Heart right ventricle (tissue), 16 donors: ENCODE data around the gene PDE11A. TPM values are rescaled to one million over a fixed set of nuclear protein-coding genes. Genes with fewer than 3 reads are reported as not detected.

Source experiments
- ATAC-seq, 8 donors: fragments of 200-7000 bp; cut with Tn5 transposase; one replicate each; pipeline ENCODE4 v1.9.1; 2020; ENCODE audit warnings: mild to moderate bottlenecking in 8 of 8, moderate library complexity in 8 of 8, moderate number of reproducible peaks in 1 of 8
- DNase-seq, 2 donors: peaks; one replicate each; pipeline ENCODE4 v3.0.0-alpha.2; 2020
- H3K27ac ChIP-seq, 10 donors: fragments of 200-600 bp; sonication (generic) in 2 of 10; one replicate each; pipeline versions ENCODE4 v1.5.0 to v1.8.0; 2020 to 2022; ENCODE audit warnings: mild to moderate bottlenecking in 3 of 10
- H3K27me3 ChIP-seq, 7 donors: fragments of 200-600 bp; one replicate each; pipeline ENCODE4 v1.8.0; 2021 to 2022; ENCODE audit warnings: mild to moderate bottlenecking in 2 of 7
- H3K36me3 ChIP-seq, 9 donors: fragments of 200-600 bp; sonication (generic) in 1 of 9; one replicate each; pipeline versions ENCODE4 v1.5.0 to v1.8.0; 2020 to 2022; ENCODE audit warnings: mild to moderate bottlenecking in 2 of 9
- H3K4me1 ChIP-seq, 9 donors: fragments of 200-600 bp; sonication (generic) in 1 of 9; one replicate each; pipeline versions ENCODE4 v1.5.0 to v1.8.0; 2020 to 2022; ENCODE audit warnings: mild to moderate bottlenecking in 4 of 9
- H3K4me3 ChIP-seq, 10 donors: fragments of 200-600 bp; sonication (generic) in 2 of 10; one replicate each; pipeline versions ENCODE4 v1.5.0 to v1.8.0; 2020 to 2022; ENCODE audit warnings: mild to moderate bottlenecking in 7 of 10, moderate library complexity in 2 of 10
- H3K9me3 ChIP-seq, 11 donors: fragments of 200-600 bp in 10 of 11; sonication (generic) in 2 of 11; one replicate each; pipeline versions ENCODE4 v1.5.0 to v1.8.0; 2013 to 2022; ENCODE audit warnings: mild to moderate bottlenecking in 2 of 11, control low read depth in 1 of 11, moderate library complexity in 1 of 11
- WGBS, 2 donors: extraction: QIAGEN DNeasy Blood & Tissue Kit; methylation state at CpG; one replicate each; pipeline ENCODE4 v1.1.7; 2013; ENCODE audit warnings: inconsistent platforms in 1 of 2; 5-methylcytosine and 5-hydroxymethylcytosine counted together
- intact Hi-C, 10 donors: fragments of 100-400 bp; cut with DNase I; formaldehyde crosslinking; loops; one replicate each; pipeline versions ENCODE4 v1.11.1 to v1.14.2; 2022
- polyA plus RNA-seq, 2 donors: library from polyadenylated mRNA; stranded (reverse); fragments of 200-250 nt; gene quantifications; one replicate each; pipeline ENCODE4 v1.2.3, GENCODE V29; 2013
- total RNA-seq, 10 donors: library from RNA; stranded (reverse); fragmentation: NEBNext Ultra II Directional in 3 of 10; extraction: Animal tissue kit (Norgen Biotek cat#: 25700) in 3 of 10; gene quantifications; one replicate each; pipeline versions ENCODE4 v1.2.1 to v1.2.4, GENCODE V29; 2021 to 2023
- TF ChIP-seq, protein P1 (sequence below), 9 donors: fragments of 200-600 bp; sonication (generic) in 2 of 9; IDR thresholded peaks; one replicate each; pipeline versions ENCODE4 v1.5.0 to v1.8.0; 2021 to 2022; ENCODE audit warnings: antibody characterized with exemption in 9 of 9, mild to moderate bottlenecking in 5 of 9, moderate library complexity in 1 of 9
- donor health status: Arrhythmogenic right ventricular cardiomyopathy.
- donor health status: ischemic (EF 13 %, LVEDD 7.1; RV severe dilation, severe dysfunction).
- donor health status: healthy with polysubstance abuse.
- donor health status: DM: no; HTN: yes; CAD: no.
- donor health status: DM: no; HTN: no; CAD: no.
- donor health status: ischemic (EF 25% LVEDD 6.9; RV normal size, moderate dysfunction).
- donor health status: ischemic (EF 25% LVEDD 5.7; RV mildly dilated, moderate dysfunction).
- donor health status: healthy.
- donor health status: DM: yes; HTN: yes; CAD: no.
- donor health status: Ischemic cardiomyopathy.
- donor health status: ischemic (EF 35%, LVEDD 5.7; RV mildly dilated, moderate dysfunction).
- donor health status: nonischemic (EF 11% LVEDD 7.7; RV severe dilation, severe dysfunction).
- donor health status: DM: yes; HTN: yes; CAD: no.
- donor health status: PGD.
- donor health status: ischemic (EF 29% LVEDD 5.4; RV normal size, mild dysfunction).
- donor health status: nonischemic (EF 23%, LVEDD 6.1; RV moderate dilation, normal function).

The PDE11A gene
- total and polyA plus RNA-seq, 12 donors = 0.12 to 6.4 (median 1.1) TPM

GRCh38 chr2:177818412-177818811 is 254.2 kb downstream of the PDE11A start:
- WGBS, 2 donors = 67 to 69% methylated on average over 1 of the region's 1 CpG
- intact Hi-C loops = no loop called here
- no peak for DNase-seq

GRCh38 chr2:177817300-177817699 is 255.3 kb downstream of the PDE11A start:
- 71 to 86% methylated on average over 4 of the region's 4 CpGs for WGBS, 2 donors
- Histone ChIP-seq H3K27me3 (no peaks in the 10 kb centered on the region), H3K27ac (no peak overlapping the region), H3K4me1 (no peaks in the 10 kb centered on the region), H3K4me3 (no peak overlapping the region), H3K9me3 (peaks cover 0 to 3% (median 0%) of the 10 kb centered on the region in 11 donors), H3K36me3 (no peaks in the 10 kb centered on the region)
- ATAC-seq (no peak), DNase-seq (no peak)
- intact Hi-C loops = no loop called here
- TF ChIP-seq, protein P1, sequence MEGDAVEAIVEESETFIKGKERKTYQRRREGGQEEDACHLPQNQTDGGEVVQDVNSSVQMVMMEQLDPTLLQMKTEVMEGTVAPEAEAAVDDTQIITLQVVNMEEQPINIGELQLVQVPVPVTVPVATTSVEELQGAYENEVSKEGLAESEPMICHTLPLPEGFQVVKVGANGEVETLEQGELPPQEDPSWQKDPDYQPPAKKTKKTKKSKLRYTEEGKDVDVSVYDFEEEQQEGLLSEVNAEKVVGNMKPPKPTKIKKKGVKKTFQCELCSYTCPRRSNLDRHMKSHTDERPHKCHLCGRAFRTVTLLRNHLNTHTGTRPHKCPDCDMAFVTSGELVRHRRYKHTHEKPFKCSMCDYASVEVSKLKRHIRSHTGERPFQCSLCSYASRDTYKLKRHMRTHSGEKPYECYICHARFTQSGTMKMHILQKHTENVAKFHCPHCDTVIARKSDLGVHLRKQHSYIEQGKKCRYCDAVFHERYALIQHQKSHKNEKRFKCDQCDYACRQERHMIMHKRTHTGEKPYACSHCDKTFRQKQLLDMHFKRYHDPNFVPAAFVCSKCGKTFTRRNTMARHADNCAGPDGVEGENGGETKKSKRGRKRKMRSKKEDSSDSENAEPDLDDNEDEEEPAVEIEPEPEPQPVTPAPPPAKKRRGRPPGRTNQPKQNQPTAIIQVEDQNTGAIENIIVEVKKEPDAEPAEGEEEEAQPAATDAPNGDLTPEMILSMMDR (IDR thresholded peaks at IDR 0.05) = no peak

More at GRCh38 chr2:177818412-177818811, 254.2 kb downstream of the PDE11A start:
- Histone ChIP-seq H3K27ac (no peak overlapping the region), H3K36me3 (no peaks in the 10 kb centered on the region), H3K4me3 (no peak overlapping the region), H3K4me1 (no peaks in the 10 kb centered on the region), H3K9me3 (peaks cover 0 to 3% (median 0%) of the 10 kb centered on the region in 11 donors), H3K27me3 (no peaks in the 10 kb centered on the region)
- TF ChIP-seq, protein P1 (IDR thresholded peaks at IDR 0.05) = no peak
- ATAC-seq = no peak

DNA sequence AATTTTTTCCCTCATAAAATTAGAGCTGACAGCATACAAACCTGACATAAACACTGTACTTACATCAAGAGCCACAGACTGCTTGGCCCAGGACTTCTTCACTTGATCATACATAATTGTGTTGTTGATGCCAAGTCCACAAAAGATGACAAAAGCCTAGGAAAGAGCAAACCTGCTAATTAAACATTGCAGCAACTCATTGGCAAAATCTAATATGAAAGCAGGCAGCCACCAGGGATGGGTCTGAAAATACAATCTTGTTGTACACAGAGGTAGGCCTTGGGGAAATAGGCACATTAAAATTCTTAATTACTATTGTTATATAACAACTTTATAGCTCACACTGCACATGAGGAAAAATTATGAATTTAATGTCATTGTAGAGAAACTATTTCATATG is 255.8 kb downstream of the PDE11A start:
- H3K36me3 ChIP-seq = no peaks in the 10 kb centered on the region
- H3K27ac ChIP-seq = no peak overlapping the region
- intact Hi-C loops = no loop called here
- DNase-seq (no peak), ATAC-seq (no peak)
- no peaks in the 10 kb centered on the region for H3K4me1 ChIP-seq
- no peak overlapping the region for H3K4me3 ChIP-seq
- H3K27me3 ChIP-seq = no peaks in the 10 kb centered on the region
- TF ChIP-seq, protein P1 (IDR thresholded peaks at IDR 0.05) = no peak
- H3K9me3 ChIP-seq = peaks cover 0 to 3% (median 0%) of the 10 kb centered on the region in 11 donors

DNA sequence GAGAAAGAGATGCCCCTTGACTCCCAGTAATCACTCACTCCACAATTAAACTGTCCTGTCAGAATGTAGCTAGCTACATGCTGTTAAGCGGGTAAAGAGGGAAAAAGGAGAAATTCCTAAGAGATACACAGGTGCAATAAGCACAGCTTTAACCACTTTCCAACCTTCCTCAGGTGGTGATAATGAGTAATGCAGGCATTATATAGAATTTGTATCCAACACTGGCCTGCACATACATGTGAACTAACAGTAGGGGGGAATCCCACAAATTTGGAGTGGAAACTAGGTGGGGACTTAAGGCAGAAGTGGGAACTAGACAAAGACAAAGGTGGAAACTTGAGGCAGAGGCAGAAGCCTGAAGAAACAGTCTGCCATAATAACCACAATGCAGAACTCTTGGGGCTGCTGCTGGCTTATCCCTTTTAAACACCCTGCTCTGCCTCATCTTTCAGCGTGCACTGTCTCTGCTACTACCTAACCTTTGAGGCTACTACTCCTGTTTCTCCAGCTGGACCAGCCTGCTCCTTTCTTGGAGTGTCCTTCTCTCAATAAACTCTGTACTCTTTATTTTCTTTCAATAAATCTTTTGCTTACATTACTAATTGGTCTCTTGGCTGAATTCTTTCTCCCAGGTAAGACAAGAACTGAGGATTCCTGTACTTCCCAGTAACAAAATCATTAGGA is 259.7 kb downstream of the PDE11A start:
- intact Hi-C loops = no loop called here

More for the DNA sequence above, 259.7 kb downstream of the PDE11A start:
- DNase-seq (no peak), ATAC-seq (no peak)
- H3K27me3 ChIP-seq = no peaks in the 10 kb centered on the region
- no peak overlapping the region for H3K27ac ChIP-seq
- TF ChIP-seq, protein P1 (IDR thresholded peaks at IDR 0.05) = no peak
- H3K9me3 ChIP-seq = peaks cover 0 to 3% (median 0%) of the 10 kb centered on the region in 11 donors
- no peaks in the 10 kb centered on the region for H3K4me1 ChIP-seq
- no peaks in the 10 kb centered on the region for H3K36me3 ChIP-seq
- WGBS, 2 donors = 92 to 94% methylated on average over 2 of the region's 2 CpGs
- no peak overlapping the region for H3K4me3 ChIP-seq
